K562 (cell line): Measurements from ENCODE around the gene ARR3. TPM values are rescaled to one million over a fixed set of nuclear protein-coding genes. Genes with fewer than 3 reads are reported as not detected.

Experiments
- ATAC-seq: fragments of 200-7000 bp; cut with Tn5 transposase; 3 replicates; pipeline ENCODE4 v1.9.1; 2020; ENCODE audit warnings: moderate library complexity
- BruUV-seq: library from RNA; stranded (reverse); fragments of 400-500 nt; replicated peaks from 2 replicates; lab custom pipeline; 2021; lab: Mats Ljungman, UMichigan
- CTCF ChIA-PET: fragments of 300-600 bp; formaldehyde crosslinking; extraction: SDS; loops from one replicate; lab custom pipeline; 2021; ENCODE audit warnings: low intra/inter-chr PET ratio; lab: Yijun Ruan, JAX
- POLR2A ChIA-PET: fragments of 300-600, 350-650 bp; sonication (Branson Sonifier 250); formaldehyde crosslinking; extraction: SDS; loops from one replicate; lab custom pipeline; 2021; ENCODE audit warnings: antibody characterized with exemption, inconsistent platforms; lab: Yijun Ruan, JAX
- DNase-seq, 4 experiments: peaks; one replicate each; pipeline versions ENCODE4 v3.0.0 to v3.0.0-alpha.2; 2011 to 2018; ENCODE audit warnings: low spot score in 3 of 4, mixed read lengths in 3 of 4; ENCODE audit errors: extremely low read depth in 1 of 4
- FAIRE-seq: peaks from 2 replicates; lab custom pipeline; 2011; peaks lifted over from hg19 to GRCh38; lab: Jason Lieb, UNC
- H2AFZ ChIP-seq: 2 replicates; pipeline ENCODE4 v1.6.0; 2011; ENCODE audit warnings: low read depth, low read length, control low read depth, inconsistent platforms
- H3K27ac ChIP-seq: fragments of 200-600 bp; 3 replicates; pipeline ENCODE4 v1.8.0; 2011; ENCODE audit warnings: low read depth, mild to moderate bottlenecking, control low read depth, inconsistent platforms, low read length, moderate library complexity, mixed read lengths; ENCODE audit errors: extremely low read depth
- H3K27me3 ChIP-seq, 2 experiments: fragments of 300-600 bp in 1 of 2; 2 replicates in 1 of 2; 3 replicates in 1 of 2; pipeline versions ENCODE4 v1.6.0 to v1.8.0; 2011; ENCODE audit warnings: inconsistent platforms in 2 of 2, low read length in 2 of 2, mild to moderate bottlenecking in 1 of 2, mixed read lengths in 1 of 2, moderate library complexity in 1 of 2; ENCODE audit not compliant: control insufficient read depth in 2 of 2, insufficient read depth in 2 of 2
- H3K36me3 ChIP-seq: fragments of 300-600 bp; 3 replicates; pipeline ENCODE4 v1.8.0; 2011; ENCODE audit warnings: mild to moderate bottlenecking, low read length, inconsistent platforms; ENCODE audit not compliant: control insufficient read depth, insufficient read depth
- H3K4me1 ChIP-seq, 2 experiments: fragments of 200-600 bp in 1 of 2; replicated peaks in 1 of 2; 2 replicates in 1 of 2; 3 replicates in 1 of 2; pipeline versions ENCODE4 v1.5.1 to v1.8.0; 2011; ENCODE audit warnings: inconsistent platforms in 2 of 2, low read length in 2 of 2, mild to moderate bottlenecking in 1 of 2, mixed read lengths in 1 of 2, moderate library complexity in 1 of 2; ENCODE audit not compliant: control insufficient read depth in 2 of 2, insufficient read depth in 2 of 2
- H3K4me2 ChIP-seq: 2 replicates; pipeline ENCODE4 v1.6.1; 2011; ENCODE audit warnings: low read length, control low read depth, inconsistent platforms, mixed read lengths; ENCODE audit not compliant: insufficient read depth
- H3K4me3 ChIP-seq: fragments of 200-600 bp; sonication (generic), shearing (Covaris generic); 2 replicates; pipeline ENCODE4 v1.5.1; 2016; ENCODE audit warnings: control low read depth, inconsistent platforms
- H3K79me2 ChIP-seq: fragments of 200-600 bp; 3 replicates; pipeline ENCODE4 v1.8.0; 2011; ENCODE audit warnings: low read length, inconsistent platforms; ENCODE audit not compliant: control insufficient read depth, insufficient read depth
- H3K9ac ChIP-seq, 2 experiments: 2 replicates each; pipeline versions ENCODE4 v1.6.0 to v1.6.1; 2011; ENCODE audit warnings: low read depth in 2 of 2, low read length in 2 of 2, control low read depth in 1 of 2, inconsistent platforms in 1 of 2, mild to moderate bottlenecking in 1 of 2, mixed read lengths in 1 of 2; ENCODE audit not compliant: insufficient read depth in 1 of 2
- H3K9me1 ChIP-seq: one replicate; pipeline ENCODE4 v1.6.0; 2011; ENCODE audit warnings: inconsistent platforms, mild to moderate bottlenecking, low read length, moderate library complexity; ENCODE audit not compliant: control insufficient read depth, insufficient read depth
- H3K9me3 ChIP-seq: replicated peaks from 2 replicates; pipeline ENCODE4 v1.5.1; 2011; ENCODE audit warnings: low read depth, low read length, inconsistent platforms; ENCODE audit not compliant: control insufficient read depth, insufficient read depth
- H4K20me1 ChIP-seq: replicated peaks from 2 replicates; pipeline ENCODE4 v1.6.1; 2011; ENCODE audit warnings: low read length, inconsistent platforms, mixed read lengths; ENCODE audit not compliant: control insufficient read depth, insufficient read depth
- TRIM24 ChIP-seq, 2 experiments: fragments of 450-650 bp; IDR thresholded peaks; 2 replicates each; pipeline ENCODE4 v1.6.1; 2016
- VEZF1 ChIP-seq: fragments of 200-800 bp; sonication (Bioruptor generic); IDR thresholded peaks from 2 replicates; pipeline ENCODE4 v1.6.1; 2017; ENCODE audit warnings: missing genetic modification characterization, missing compliant biosample characterization
- ZNF280B ChIP-seq: fragments of 250-450 bp; sonication (Bioruptor Pico); IDR thresholded peaks from 2 replicates; pipeline ENCODE4 v1.5.1; 2021; ENCODE audit warnings: mild to moderate bottlenecking
- WGBS: fragments of 100-300 bp; shearing (Covaris generic); methylation state at CpG from one replicate; pipeline ENCODE4 v1.1.6; 2016; ENCODE audit warnings: low coverage, mixed read lengths; ENCODE audit not compliant: insufficient coverage; ENCODE audit errors: missing lambda C conversion rate; 5-methylcytosine and 5-hydroxymethylcytosine counted together
- in situ Hi-C: fragments of 300-500 bp; cut with MboI; formaldehyde crosslinking; loops from 4 replicates; pipeline ENCODE4 v1.15.0; 2018; ENCODE audit warnings: inconsistent platforms, mixed read lengths
- intact Hi-C: fragments of 100-400 bp; cut with micrococcal nuclease; formaldehyde crosslinking; loops from 2 replicates; pipeline ENCODE4 v1.14.2; 2022
- polyA plus RNA-seq, 8 experiments: library from polyadenylated mRNA; depleted of rRNA in 4 of 8; stranded (reverse) in 5 of 8; unstranded in 3 of 8; fragments of >200 nt; fragmentation: Nextera tagmentation in 2 of 8; fragmentation: Illumina TruSeq in 1 of 8; extraction: Ambion mirVana in 2 of 8; extraction: Trizol in 1 of 8; gene quantifications; 2 replicates each; pipeline versions ENCODE4 v1.2.1 to v1.2.3, GENCODE V29; 2011 to 2014; ENCODE audit warnings: inconsistent platforms in 1 of 8, missing spikeins in 1 of 8
- total RNA-seq, 7 experiments: library from RNA; depleted of rRNA in 6 of 7; stranded (reverse); fragments of >200 nt in 6 of 7; fragmentation: Illumina TruSeq in 2 of 7; extraction: Trizol in 2 of 7; gene quantifications; 2 replicates each; pipeline versions ENCODE4 v1.2.1 to v1.2.3, GENCODE V29; 2011 to 2021; ENCODE audit warnings: low replicate concordance in 1 of 7

ARR3 gene
- total and polyA plus RNA-seq, 9 of the 15 experiments (the other 6 are each of a cell fraction or from before 2014, with no cell fraction given) = not detected

GRCh38 chrX:70231666-70232065 lies 36.5 kb upstream of the ARR3 start:
- Histone ChIP-seq H3K4me3 (no peak overlapping the region), H3K79me2 (no peaks in the 10 kb centered on the region), H3K4me1 (peaks cover 0 to 8% of the 10 kb centered on the region in 2 experiments; a peak in 1 of 5 replicates), H3K4me2 (no peak overlapping the region), H3K27ac (no peak overlapping the region), H3K9me1 (no peaks in the 10 kb centered on the region), H3K9ac (no peak overlapping the region), H3K36me3 (no peaks in the 10 kb centered on the region), H3K27me3 (peaks cover 0 to 12% of the 10 kb centered on the region in 2 experiments; a peak in 1 of 5 replicates), H3K9me3 (no peaks in the 10 kb centered on the region), H4K20me1 (no peaks in the 10 kb centered on the region), H2AFZ (peak overlapping the region; percentile 43; the same call in 1 of the 2 replicates)
- BruUV-seq = no TSS peak
- ATAC-seq (peak; percentile 67), FAIRE-seq (no peak), DNase-seq (peak in 2 of 4 experiments; percentile 9 to 14)
- ChIA-PET CTCF (no interaction called here), POLR2A (no interaction called here)
- intact Hi-C loops = no loop called here
- in situ Hi-C loops = no loop called here
- TF ChIP-seq TRIM24 (IDR thresholded peaks at IDR 0.05) = no peak
- no peak for TF ChIP-seq ZNF280B (CRISPR knock-in tag)
- TF ChIP-seq VEZF1 (CRISPR knock-in tag) = peak; percentile 15; the same call in 1 of the 2 replicates
- 0% methylated on average over 3 of the region's 4 CpGs for WGBS
